ENCODE measurements around the gene AMIGO2.

Gene AMIGO2

GRCh38 chr12:47097276-47097896, 17.6 kb upstream of the AMIGO2 start:
- DNase-seq: no peak

GRCh38 chr12:47095446-47096236, 15.9 kb upstream of the AMIGO2 start:
- DNase-seq: no peak

GRCh38 chr12:47094804-47095203, 15.0 kb upstream of the AMIGO2 start:
- DNase-seq: no peak

- DNase-seq: no peak
These were observed 11.2 kb upstream of the AMIGO2 start for GRCh38 chr12:47091009-47091408.

GRCh38 chr12:47088021-47088944, 8.5 kb upstream of the AMIGO2 start:
- DNase-seq: peak; percentile 98

- peak; percentile 56 for DNase-seq
These were observed 7.4 kb upstream of the AMIGO2 start for GRCh38 chr12:47087088-47087688.

GRCh38 chr12:47085815-47086252, 6.1 kb upstream of the AMIGO2 start:
- DNase-seq: peak; percentile 38

GRCh38 chr12:47084172-47084571, 4.4 kb upstream of the AMIGO2 start:
- DNase-seq: no peak

- no peak for DNase-seq
These were observed 3.2 kb upstream of the AMIGO2 start for GRCh38 chr12:47082796-47083621.

GRCh38 chr12:47082283-47082682, 2.5 kb upstream of the AMIGO2 start:
- DNase-seq: no peak

- no peak for DNase-seq
These were observed 1.2 kb upstream of the AMIGO2 start for GRCh38 chr12:47080725-47081502.

GRCh38 chr12:47079981-47080724, 394 bp upstream of the AMIGO2 start:
- DNase-seq: no peak

GRCh38 chr12:47078733-47079467, 859 bp downstream of the AMIGO2 start:
- DNase-seq: peak; percentile 50

GRCh38 chr12:47078086-47078395, 1.7 kb downstream of the AMIGO2 start:
- no peak for DNase-seq

GRCh38 chr12:47077206-47078085, 2.3 kb downstream of the AMIGO2 start:
- no peak for DNase-seq

- no peak for DNase-seq
These were observed 4.3 kb downstream of the AMIGO2 start for GRCh38 chr12:47075192-47076084.

GRCh38 chr12:47074757-47075156, 5.0 kb downstream of the AMIGO2 start:
- no peak for DNase-seq

- no peak for DNase-seq
These were observed 5.8 kb downstream of the AMIGO2 start for GRCh38 chr12:47073951-47074350.

Measured in NCI-H1092 (cell line).